Measurements from ENCODE around the gene SLC12A7. TPM values are rescaled to one million over a fixed set of nuclear protein-coding genes. Genes with fewer than 3 reads are reported as not detected.
"Not testable (repeated sequence)": the region's sequence is repeated elsewhere in the genome, so short reads cannot be mapped to it uniquely, and the experiment has no call there.

Gene SLC12A7
- total RNA-seq, 1 donor from 2014 or later: 4.9 TPM

DNA sequence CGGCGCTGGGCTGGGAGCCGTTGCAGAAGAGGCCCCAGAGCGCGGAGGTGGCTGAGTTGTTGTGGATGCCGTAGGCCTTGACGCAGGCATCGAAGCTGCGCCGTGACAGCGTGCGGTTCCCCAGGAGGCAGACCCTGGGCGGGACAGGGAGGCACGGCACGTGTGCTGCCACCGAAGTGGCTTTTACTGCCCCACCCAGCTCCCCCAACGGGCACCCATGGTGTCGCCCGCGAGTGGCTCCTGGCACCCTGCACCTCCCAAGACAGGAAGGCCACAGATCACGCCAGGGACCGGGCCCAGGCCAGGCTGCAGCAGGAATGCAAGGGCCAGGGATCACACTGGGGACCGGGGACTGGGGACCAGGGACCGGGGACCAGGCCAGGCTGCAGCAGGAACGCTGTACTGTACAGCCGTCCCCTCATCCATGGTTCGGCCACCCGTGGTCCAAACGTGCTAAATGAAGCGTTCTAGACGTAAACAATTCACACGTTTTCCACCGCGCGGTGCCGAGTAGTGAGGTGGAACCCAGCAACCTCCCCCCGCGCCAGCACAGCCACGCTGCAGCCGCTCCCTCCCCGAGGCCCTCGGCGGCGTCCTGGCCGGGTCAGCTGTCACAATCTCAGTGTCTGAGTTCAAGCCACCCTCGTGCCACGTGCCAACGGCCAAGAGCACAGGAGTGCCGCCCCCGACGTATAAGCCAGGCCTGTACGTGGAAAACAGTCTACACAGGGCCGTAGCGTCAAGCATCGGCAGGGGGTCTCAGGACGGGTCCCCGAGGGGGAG lies 27.8 kb downstream of the SLC12A7 start:
- no peak for DNase-seq (ENCODE audit: low spot score)
- H3K9me3 Mint-ChIP-seq (ENCODE audit: low read depth): no peaks in the 10 kb centered on the region
- H3K36me3 Mint-ChIP-seq (ENCODE audit: low read depth): peaks cover 4% of the 10 kb centered on the region
- TF ChIP-seq, protein P1, sequence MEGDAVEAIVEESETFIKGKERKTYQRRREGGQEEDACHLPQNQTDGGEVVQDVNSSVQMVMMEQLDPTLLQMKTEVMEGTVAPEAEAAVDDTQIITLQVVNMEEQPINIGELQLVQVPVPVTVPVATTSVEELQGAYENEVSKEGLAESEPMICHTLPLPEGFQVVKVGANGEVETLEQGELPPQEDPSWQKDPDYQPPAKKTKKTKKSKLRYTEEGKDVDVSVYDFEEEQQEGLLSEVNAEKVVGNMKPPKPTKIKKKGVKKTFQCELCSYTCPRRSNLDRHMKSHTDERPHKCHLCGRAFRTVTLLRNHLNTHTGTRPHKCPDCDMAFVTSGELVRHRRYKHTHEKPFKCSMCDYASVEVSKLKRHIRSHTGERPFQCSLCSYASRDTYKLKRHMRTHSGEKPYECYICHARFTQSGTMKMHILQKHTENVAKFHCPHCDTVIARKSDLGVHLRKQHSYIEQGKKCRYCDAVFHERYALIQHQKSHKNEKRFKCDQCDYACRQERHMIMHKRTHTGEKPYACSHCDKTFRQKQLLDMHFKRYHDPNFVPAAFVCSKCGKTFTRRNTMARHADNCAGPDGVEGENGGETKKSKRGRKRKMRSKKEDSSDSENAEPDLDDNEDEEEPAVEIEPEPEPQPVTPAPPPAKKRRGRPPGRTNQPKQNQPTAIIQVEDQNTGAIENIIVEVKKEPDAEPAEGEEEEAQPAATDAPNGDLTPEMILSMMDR (IDR thresholded peaks at IDR 0.05): no peak
- H3K4me1 Mint-ChIP-seq (ENCODE audit: low read depth): no peaks in the 10 kb centered on the region
- H3K27me3 Mint-ChIP-seq (ENCODE audit: low read depth): peaks cover 7% of the 10 kb centered on the region
- no peak overlapping the region for H3K4me3 Mint-ChIP-seq (ENCODE audit: unreplicated experiment)
- no peak overlapping the region for H3K27ac Mint-ChIP-seq (ENCODE audit: unreplicated experiment)

DNA sequence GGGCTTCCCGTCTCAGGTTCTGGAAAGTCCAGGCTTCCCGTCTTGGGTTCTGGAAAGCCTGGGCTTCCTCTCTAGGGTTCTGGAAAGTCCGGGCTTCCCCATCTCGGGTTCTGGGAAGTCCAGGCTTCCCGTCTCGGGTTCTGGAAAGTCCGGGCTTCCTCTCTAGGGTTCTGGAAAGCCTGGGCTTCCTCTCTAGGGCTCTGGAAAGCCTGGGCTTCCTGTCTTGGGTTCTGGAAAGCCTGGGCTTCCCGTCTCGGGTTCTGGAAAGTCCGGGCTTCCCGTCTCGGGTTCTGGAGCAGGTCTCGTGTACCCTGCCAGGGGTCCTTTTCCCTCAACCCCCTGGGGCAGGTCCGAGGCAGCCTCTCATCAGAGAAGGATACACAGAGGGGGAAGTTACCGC lies 28.8 kb downstream of the SLC12A7 start:
- H3K9me3 Mint-ChIP-seq (ENCODE audit: low read depth); H3K4me3 Mint-ChIP-seq (ENCODE audit: unreplicated experiment); DNase-seq (ENCODE audit: low spot score); H3K27ac Mint-ChIP-seq (ENCODE audit: unreplicated experiment); H3K4me1 Mint-ChIP-seq (ENCODE audit: low read depth); H3K27me3 Mint-ChIP-seq (ENCODE audit: low read depth); H3K36me3 Mint-ChIP-seq (ENCODE audit: low read depth): not testable (repeated sequence)

DNA sequence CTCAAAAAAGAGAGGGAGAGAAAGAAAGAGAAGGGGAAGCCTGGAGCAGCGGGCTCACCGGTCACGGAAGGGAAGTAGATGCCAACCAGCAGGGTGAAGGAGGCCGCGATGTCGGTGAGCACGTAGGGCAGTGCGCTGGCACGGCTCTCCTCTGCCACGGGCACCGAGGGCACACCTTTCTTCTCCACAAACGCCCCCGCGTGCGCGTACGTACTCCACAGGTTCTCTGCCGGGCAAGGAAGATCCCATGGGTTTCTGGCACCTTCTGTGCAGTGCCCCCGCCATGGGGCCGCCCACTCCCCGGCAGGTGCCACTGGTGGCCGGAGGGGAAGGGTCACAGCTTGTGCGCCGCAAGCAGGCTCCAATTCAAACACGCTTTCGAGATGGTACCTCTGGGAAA lies 30.3 kb downstream of the SLC12A7 start:
- TF ChIP-seq, protein P1 (IDR thresholded peaks at IDR 0.05): no peak

DNA sequence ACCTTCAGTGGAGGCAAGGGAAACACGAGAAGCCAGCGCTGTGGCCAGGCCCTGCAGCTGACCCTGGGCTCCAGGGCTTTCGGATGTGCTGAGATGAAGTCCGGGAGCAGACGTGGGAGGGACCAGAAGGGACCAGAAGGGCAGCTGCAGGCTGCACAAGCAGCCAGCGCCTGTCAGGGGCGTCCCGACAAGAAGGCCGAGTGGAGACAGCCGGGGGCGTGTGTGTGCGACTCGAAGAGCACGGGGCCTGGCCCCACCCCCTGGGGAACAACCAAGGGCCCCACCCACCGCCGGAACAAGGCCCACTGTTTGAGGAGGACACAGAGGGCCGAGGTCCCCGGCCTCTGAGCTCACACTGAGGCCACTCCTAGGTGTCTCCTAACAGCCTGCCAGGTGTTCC lies 31.4 kb downstream of the SLC12A7 start:
- Mint-ChIP-seq H3K4me1 (ENCODE audit: low read depth) (no peaks in the 10 kb centered on the region), H3K9me3 (ENCODE audit: low read depth) (no peaks in the 10 kb centered on the region), H3K36me3 (ENCODE audit: low read depth) (peaks cover 4% of the 10 kb centered on the region), H3K4me3 (ENCODE audit: unreplicated experiment) (no peak overlapping the region), H3K27me3 (ENCODE audit: low read depth) (peaks cover 7% of the 10 kb centered on the region), H3K27ac (ENCODE audit: unreplicated experiment) (no peak overlapping the region)
- DNase-seq (ENCODE audit: low spot score): no peak
- TF ChIP-seq, protein P1 (IDR thresholded peaks at IDR 0.05): no peak

More for the DNA sequence above, 30.3 kb downstream of the SLC12A7 start:
- H3K36me3 Mint-ChIP-seq (ENCODE audit: low read depth): peaks cover 4% of the 10 kb centered on the region
- H3K27ac Mint-ChIP-seq (ENCODE audit: unreplicated experiment): no peak overlapping the region
- no peak for DNase-seq (ENCODE audit: low spot score)
- no peak overlapping the region for H3K4me3 Mint-ChIP-seq (ENCODE audit: unreplicated experiment)
- H3K27me3 Mint-ChIP-seq (ENCODE audit: low read depth): peaks cover 7% of the 10 kb centered on the region
- no peaks in the 10 kb centered on the region for H3K9me3 Mint-ChIP-seq (ENCODE audit: low read depth)
- H3K4me1 Mint-ChIP-seq (ENCODE audit: low read depth): no peaks in the 10 kb centered on the region

DNA sequence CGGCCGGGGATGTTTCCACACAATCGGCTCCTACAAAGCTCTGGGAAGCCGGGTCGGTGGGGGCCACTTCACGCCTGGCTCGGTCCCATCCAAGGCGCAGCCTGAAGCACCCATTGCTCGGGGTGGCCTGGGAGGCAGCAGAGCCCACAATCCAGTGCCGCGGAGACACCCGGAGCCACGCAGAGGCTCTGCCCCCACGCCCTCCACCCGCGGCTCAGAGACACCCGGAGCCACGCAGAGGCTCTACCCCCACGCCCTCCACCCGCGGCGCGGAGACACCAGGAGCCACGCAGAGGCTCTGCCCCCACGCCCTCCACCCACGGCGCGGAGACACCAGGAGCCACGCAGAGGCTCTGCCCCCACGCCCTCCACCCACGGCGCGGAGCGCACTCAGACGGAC lies 31.9 kb downstream of the SLC12A7 start:
- DNase-seq (ENCODE audit: low spot score): no peak
- Mint-ChIP-seq H3K9me3 (ENCODE audit: low read depth) (no peaks in the 10 kb centered on the region), H3K4me1 (ENCODE audit: low read depth) (no peaks in the 10 kb centered on the region), H3K4me3 (ENCODE audit: unreplicated experiment) (no peak overlapping the region), H3K36me3 (ENCODE audit: low read depth) (peaks cover 4% of the 10 kb centered on the region), H3K27ac (ENCODE audit: unreplicated experiment) (no peak overlapping the region), H3K27me3 (ENCODE audit: low read depth) (peaks cover 7% of the 10 kb centered on the region)
- TF ChIP-seq, protein P1 (IDR thresholded peaks at IDR 0.05): no peak

DNA sequence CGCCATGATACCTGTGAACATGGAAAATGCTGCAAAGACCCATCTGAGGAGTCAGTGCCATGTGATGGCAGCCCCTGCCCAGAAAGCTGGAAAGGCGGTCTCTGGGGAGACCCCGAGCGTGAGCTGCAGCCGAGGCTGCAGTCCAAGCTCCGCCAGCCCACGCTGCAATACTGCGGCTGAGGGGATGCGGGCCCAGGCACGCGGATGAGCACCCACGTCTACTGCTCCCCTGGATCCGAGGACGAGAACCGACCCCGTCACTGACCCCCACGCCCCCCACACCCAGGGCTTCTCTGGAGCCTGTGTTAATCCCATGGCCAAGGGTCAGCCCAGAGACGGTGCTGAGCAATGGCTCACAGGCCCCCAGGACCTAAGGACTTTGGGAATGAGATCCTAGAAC lies 32.4 kb downstream of the SLC12A7 start:
- Mint-ChIP-seq H3K27ac (ENCODE audit: unreplicated experiment) (no peak overlapping the region), H3K9me3 (ENCODE audit: low read depth) (no peaks in the 10 kb centered on the region), H3K4me1 (ENCODE audit: low read depth) (no peaks in the 10 kb centered on the region), H3K27me3 (ENCODE audit: low read depth) (peaks cover 7% of the 10 kb centered on the region), H3K4me3 (ENCODE audit: unreplicated experiment) (no peak overlapping the region), H3K36me3 (ENCODE audit: low read depth) (peaks cover 4% of the 10 kb centered on the region)
- TF ChIP-seq, protein P1 (IDR thresholded peaks at IDR 0.05): no peak
- no peak for DNase-seq (ENCODE audit: low spot score)

Data from chondrocyte (in vitro differentiated cells).